Gastrocnemius medialis (tissue), 4 donors: ENCODE results near the gene OAF.

Experiments used
- CTCF ChIP-seq, 5 experiments: fragments of 450-650 bp in 3 of 5; fragments of 200-600 bp in 2 of 5; sonication (generic) in 2 of 5; IDR thresholded peaks in 4 of 5; conservative IDR thresholded peaks in 1 of 5; 1 replicate in 4 of 5; 2 replicates in 1 of 5; pipeline ENCODE4 v1.5.1; 2016 to 2019; ENCODE audit warnings: antibody characterized with exemption in 5 of 5, mild to moderate bottlenecking in 3 of 5, moderate library complexity in 3 of 5
- POLR2A ChIP-seq, 2 donors: fragments of 450-650 bp; IDR thresholded peaks; one replicate each; pipeline ENCODE4 v1.6.1; 2017; ENCODE audit warnings: antibody characterized with exemption in 2 of 2, mild to moderate bottlenecking in 2 of 2, moderate library complexity in 2 of 2

DNA sequence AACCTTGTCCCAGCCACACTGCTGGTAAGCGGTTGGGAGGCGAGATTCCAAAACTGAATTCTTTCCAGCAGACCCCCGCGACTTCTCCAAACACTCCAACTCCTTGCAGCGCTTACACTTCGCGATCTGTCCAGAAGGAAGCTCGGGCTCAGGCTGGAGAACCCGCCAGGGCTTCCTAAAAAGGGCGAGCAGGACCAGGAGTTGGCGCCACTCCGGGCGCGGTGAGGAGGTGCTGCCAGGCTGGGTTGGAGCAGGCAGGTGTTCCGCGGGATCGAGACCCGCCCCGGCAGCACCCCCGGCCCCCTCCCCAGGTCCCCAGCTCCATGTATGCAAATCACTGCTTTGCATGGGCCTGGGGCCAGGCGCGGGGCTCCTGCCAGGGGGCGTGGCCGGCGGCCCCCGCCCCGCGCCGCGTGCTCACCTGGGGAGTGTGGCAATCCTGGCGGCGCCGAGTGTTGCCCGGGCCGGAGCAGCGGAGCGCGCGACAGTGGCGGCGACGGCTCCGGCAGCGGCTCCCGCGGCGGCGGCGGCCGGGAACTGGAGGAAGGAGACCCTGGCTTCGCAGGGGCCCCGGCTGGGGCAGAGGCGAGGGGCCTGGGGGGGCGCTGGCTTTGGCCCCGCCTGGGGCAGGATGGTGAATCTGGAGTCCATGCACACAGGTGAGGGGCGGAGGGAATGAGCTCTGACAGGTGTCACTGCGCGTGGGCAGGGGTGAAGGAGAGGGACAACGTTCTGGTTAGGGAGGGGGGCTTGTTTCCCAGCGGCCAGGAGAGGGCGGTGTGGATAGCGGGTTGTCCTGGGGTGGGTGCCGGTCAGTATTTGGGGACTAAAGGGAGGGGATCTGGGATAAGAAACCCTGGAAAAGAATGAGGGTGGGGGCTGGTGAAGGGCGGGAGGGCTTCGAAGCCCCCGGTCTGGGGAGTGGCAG, 29.1 kb downstream of the OAF start, which contains the start of gene POU2F3:
- TF ChIP-seq POLR2A (IDR thresholded peaks at IDR 0.05) (no peak), CTCF (IDR thresholded peaks at IDR 0.05 in 4 of 5, conservative IDR thresholded peaks at IDR 0.05 in 1 of 5) (no peak)
